CD4-positive, alpha-beta memory T cell (primary cell): ENCODE results near the gene TOR1B. TPM values are rescaled to one million over a fixed set of nuclear protein-coding genes. Genes with fewer than 3 reads are reported as not detected.

Source experiments
- CTCF ChIA-PET: fragments of 350-600 bp; sonication (Branson Sonifier 250); formaldehyde crosslinking; loops from one replicate; lab custom pipeline; 2021; ENCODE audit warnings: inconsistent platforms; ENCODE audit not compliant: partially characterized antibody; lab: Charles Lee
- POLR2A ChIA-PET: fragments of 350-600 bp; sonication (Branson Sonifier 250); formaldehyde crosslinking; loops from one replicate; lab custom pipeline; 2021; ENCODE audit not compliant: partially characterized antibody; lab: Charles Lee
- DNase-seq, 5 donors: peaks; one replicate each; pipeline versions ENCODE4 v3.0.0 to v3.0.0-alpha.2; 2020 to 2022; ENCODE audit warnings: mixed read lengths in 1 of 5
- H3K27ac ChIP-seq: one replicate; pipeline ENCODE4 v1.7.0; 2013; ENCODE audit warnings: low read depth, low read length
- H3K27me3 ChIP-seq: 2 replicates; pipeline ENCODE4 v1.7.0; 2013; ENCODE audit warnings: mild to moderate bottlenecking, low read length, moderate library complexity; ENCODE audit not compliant: insufficient read depth
- H3K36me3 ChIP-seq: 2 replicates; pipeline ENCODE4 v1.7.0; 2013; ENCODE audit warnings: mild to moderate bottlenecking, low read length, moderate library complexity; ENCODE audit not compliant: insufficient read depth
- H3K4me1 ChIP-seq: 2 replicates; pipeline ENCODE4 v1.7.0; 2013; ENCODE audit warnings: mild to moderate bottlenecking, low read length, moderate library complexity; ENCODE audit not compliant: insufficient read depth
- H3K4me3 ChIP-seq, 2 donors: one replicate each; pipeline ENCODE4 v1.7.0; 2013; ENCODE audit warnings: low read length in 2 of 2, mild to moderate bottlenecking in 1 of 2
- H3K9me3 ChIP-seq, 2 donors: one replicate each; pipeline ENCODE4 v1.7.0; 2013; ENCODE audit warnings: low read length in 2 of 2, control low read depth in 1 of 2; ENCODE audit not compliant: control insufficient read depth in 1 of 2
- H3K27ac Mint-ChIP-seq, 7 donors: one replicate each; pipeline ENCODE4 v1.8.0; 2020 to 2021; ENCODE audit warnings: mixed read lengths in 7 of 7, mild to moderate bottlenecking in 6 of 7, inconsistent platforms in 3 of 7, moderate library complexity in 3 of 7
- H3K27me3 Mint-ChIP-seq, 2 donors: one replicate each; pipeline ENCODE4 v1.8.0; 2020 to 2021; ENCODE audit warnings: mixed read lengths in 2 of 2
- H3K36me3 Mint-ChIP-seq, 2 donors: one replicate each; pipeline ENCODE4 v1.8.0; 2020 to 2021; ENCODE audit warnings: mixed read lengths in 2 of 2, inconsistent platforms in 1 of 2, mild to moderate bottlenecking in 1 of 2
- H3K4me1 Mint-ChIP-seq, 4 donors: one replicate each; pipeline ENCODE4 v1.8.0; 2020 to 2021; ENCODE audit warnings: mixed read lengths in 4 of 4, mild to moderate bottlenecking in 1 of 4
- H3K4me3 Mint-ChIP-seq, 8 donors: one replicate each; pipeline ENCODE4 v1.8.0; 2020 to 2021; ENCODE audit warnings: mixed read lengths in 8 of 8, mild to moderate bottlenecking in 7 of 8, moderate library complexity in 6 of 8, inconsistent platforms in 3 of 8
- H3K9me3 Mint-ChIP-seq, 8 donors: one replicate each; pipeline ENCODE4 v1.8.0; 2020 to 2021; ENCODE audit warnings: mixed read lengths in 8 of 8, mild to moderate bottlenecking in 5 of 8, inconsistent platforms in 3 of 8, moderate library complexity in 1 of 8
- intact Hi-C: fragments of 100-400 bp; cut with micrococcal nuclease; formaldehyde crosslinking; loops from one replicate; pipeline ENCODE4 v1.15.1; 2023
- polyA plus RNA-seq, 2 donors: library from polyadenylated mRNA; unstranded; fragments of 300-500 nt; fragmentation: Illumina TruSeq; gene quantifications; one replicate each; pipeline ENCODE4 v1.2.3, GENCODE V29; 2021
- total RNA-seq, 2 experiments: library from RNA; stranded (reverse); gene quantifications; one replicate each; pipeline ENCODE4 v1.2.3, GENCODE V29; 2021

Gene TOR1B
- total and polyA plus RNA-seq, 4 experiments from 2014 or later, result 17.5 to 33.0 (median 27.0) TPM

- Mint-ChIP-seq H3K4me3 (peak overlapping the region; percentile 55 to 94 (median 68)), H3K27me3 (no peaks in the 10 kb centered on the region), H3K27ac (peak overlapping the region; percentile 12 to 95 (median 85)), H3K36me3 (peaks cover 14 to 48% of the 10 kb centered on the region in 2 donors), H3K9me3 (no peaks in the 10 kb centered on the region), H3K4me1 (peaks cover 47 to 81% (median 65%) of the 10 kb centered on the region in 4 donors)
- Histone ChIP-seq H3K4me1 (peaks cover 64% of the 10 kb centered on the region), H3K27me3 (no peaks in the 10 kb centered on the region), H3K9me3 (no peaks in the 10 kb centered on the region), H3K27ac (peak overlapping the region; percentile 40), H3K36me3 (peaks cover 11% of the 10 kb centered on the region), H3K4me3 (no peak overlapping the region)
- intact Hi-C loops, result loop anchor here (5.0 kb wide), 1 partner anchor 124 kb away; no protein-coding TSS in a partner anchor
- CTCF ChIA-PET, result interaction anchor here (1.0 to 6.2 kb wide), 2 partner anchors 47 to 99 kb away, joined by 3 to 41 read pairs; no protein-coding TSS in a partner anchor
- DNase-seq, result no peak
- POLR2A ChIA-PET, result interaction anchor here (0.7 to 10.4 kb wide), 5 partner anchors 14 to 50 kb away, joined by 3 to 221 read pairs (median 40); partner anchors contain the start of gene TOR1A
Observed at GRCh38 chr9:129838707-129839259, 35.8 kb downstream of the TOR1B start.

GRCh38 chr9:129839324-129840023 lies 36.5 kb downstream of the TOR1B start:
- H3K4me3 ChIP-seq, result no peak overlapping the region
- H3K4me3 Mint-ChIP-seq, result peak overlapping the region; percentile 55 to 94 (median 70)

GRCh38 chr9:129840034-129840433 lies 37.0 kb downstream of the TOR1B start:
- Histone ChIP-seq H3K27me3 (no peaks in the 10 kb centered on the region), H3K27ac (peak overlapping the region; percentile 40), H3K36me3 (peaks cover 11% of the 10 kb centered on the region), H3K4me1 (peaks cover 61% of the 10 kb centered on the region), H3K9me3 (no peaks in the 10 kb centered on the region), H3K4me3 (no peak overlapping the region)
- Mint-ChIP-seq H3K4me3 (peak overlapping the region; percentile 28 to 94 (median 59)), H3K4me1 (peaks cover 41 to 75% (median 58%) of the 10 kb centered on the region in 4 donors), H3K36me3 (peaks cover 10 to 35% of the 10 kb centered on the region in 2 donors), H3K27ac (peak overlapping the region; percentile 38 to 93 (median 81)), H3K9me3 (no peaks in the 10 kb centered on the region), H3K27me3 (no peaks in the 10 kb centered on the region)
- ChIA-PET CTCF (interaction anchor here (0.7 kb wide), 1 partner anchor 120 kb away, joined by 3 read pairs; no protein-coding TSS in a partner anchor), POLR2A (interaction anchor here (1.1 kb wide), 4 partner anchors 23 to 93 kb away, joined by 3 to 5 read pairs (median 4); no protein-coding TSS in a partner anchor)
- intact Hi-C loops, result no loop called here
- DNase-seq, result peak in 2 of 5 donors; percentile 17 to 58

More at GRCh38 chr9:129839324-129840023, 36.5 kb downstream of the TOR1B start:
- H3K4me1 ChIP-seq, result peaks cover 57% of the 10 kb centered on the region
- no peak for DNase-seq
- peak overlapping the region; percentile 64 to 95 (median 85) for H3K27ac Mint-ChIP-seq
- H3K9me3 ChIP-seq, result no peaks in the 10 kb centered on the region
- POLR2A ChIA-PET, result interaction anchor here (0.9 to 10.4 kb wide), 7 partner anchors 15 to 94 kb away, joined by 3 to 221 read pairs (median 4); partner anchors contain the start of gene TOR1A
- no peaks in the 10 kb centered on the region for H3K27me3 Mint-ChIP-seq
- peaks cover 11 to 41% of the 10 kb centered on the region in 2 donors for H3K36me3 Mint-ChIP-seq
- intact Hi-C loops, result loop anchor here (5.0 kb wide), 1 partner anchor 123 kb away; no protein-coding TSS in a partner anchor
- no peaks in the 10 kb centered on the region for H3K9me3 Mint-ChIP-seq
- H3K27ac ChIP-seq, result peak overlapping the region; percentile 40
- H3K4me1 Mint-ChIP-seq, result peaks cover 41 to 75% (median 59%) of the 10 kb centered on the region in 4 donors
- H3K36me3 ChIP-seq, result peaks cover 11% of the 10 kb centered on the region
- H3K27me3 ChIP-seq, result no peaks in the 10 kb centered on the region
- CTCF ChIA-PET, result interaction anchor here (1.0 to 6.2 kb wide), 2 partner anchors 47 to 99 kb away, joined by 3 to 41 read pairs; no protein-coding TSS in a partner anchor

GRCh38 chr9:129841071-129841470 lies 38.1 kb downstream of the TOR1B start:
- Mint-ChIP-seq H3K27ac (peak overlapping the region in 6 of 7 donors; percentile 10 to 81 (median 46)), H3K4me3 (peak overlapping the region in 2 of 8 donors; percentile 25 to 39), H3K9me3 (no peaks in the 10 kb centered on the region), H3K4me1 (peaks cover 46 to 76% (median 60%) of the 10 kb centered on the region in 4 donors), H3K36me3 (peaks cover 10 to 29% of the 10 kb centered on the region in 2 donors), H3K27me3 (no peaks in the 10 kb centered on the region)
- H3K9me3 ChIP-seq, result no peaks in the 10 kb centered on the region
- H3K4me3 ChIP-seq, result no peak overlapping the region
- no peak overlapping the region for H3K27ac ChIP-seq
- ChIA-PET POLR2A (interaction anchor here (1.1 kb wide), 1 partner anchor 28 kb away, joined by 5 read pairs; no protein-coding TSS in a partner anchor), CTCF (no interaction called here)
- H3K4me1 ChIP-seq, result peaks cover 67% of the 10 kb centered on the region
- intact Hi-C loops, result no loop called here
- no peak for DNase-seq
- H3K27me3 ChIP-seq, result no peaks in the 10 kb centered on the region
- peaks cover 11% of the 10 kb centered on the region for H3K36me3 ChIP-seq

GRCh38 chr9:129845373-129845772 lies 42.4 kb downstream of the TOR1B start:
- no peaks in the 10 kb centered on the region for H3K9me3 ChIP-seq
- Mint-ChIP-seq H3K4me1 (peaks cover 21 to 49% (median 32%) of the 10 kb centered on the region in 4 donors), H3K4me3 (peak overlapping the region in 5 of 8 donors; percentile 5 to 61 (median 53)), H3K36me3 (peaks cover 12 to 27% of the 10 kb centered on the region in 2 donors), H3K27me3 (no peaks in the 10 kb centered on the region), H3K9me3 (no peaks in the 10 kb centered on the region), H3K27ac (peak overlapping the region; percentile 57 to 89 (median 84))
- peaks cover 34% of the 10 kb centered on the region for H3K4me1 ChIP-seq
- CTCF ChIA-PET, result interaction anchor here (1.5 kb wide), 1 partner anchor 13 kb away, joined by 3 read pairs; no protein-coding TSS in a partner anchor
- no peak overlapping the region for H3K27ac ChIP-seq
- POLR2A ChIA-PET, result interaction anchor here (1.2 to 1.7 kb wide), 2 partner anchors 9 to 14 kb away, joined by 3 to 5 read pairs; no protein-coding TSS in a partner anchor
- no peaks in the 10 kb centered on the region for H3K27me3 ChIP-seq
- H3K36me3 ChIP-seq, result peaks cover 21% of the 10 kb centered on the region
- no peak for DNase-seq
- H3K4me3 ChIP-seq, result no peak overlapping the region
- intact Hi-C loops, result no loop called here

GRCh38 chr9:129848712-129849441 lies 45.9 kb downstream of the TOR1B start:
- Histone ChIP-seq H3K9me3 (no peaks in the 10 kb centered on the region), H3K27ac (no peak overlapping the region), H3K4me1 (peaks cover 26% of the 10 kb centered on the region), H3K36me3 (peaks cover 40% of the 10 kb centered on the region), H3K27me3 (no peaks in the 10 kb centered on the region), H3K4me3 (no peak overlapping the region)
- H3K4me1 Mint-ChIP-seq, result peaks cover 20 to 43% (median 31%) of the 10 kb centered on the region in 4 donors
- peaks cover 29 to 47% of the 10 kb centered on the region in 2 donors for H3K36me3 Mint-ChIP-seq
- intact Hi-C loops, result no loop called here
- H3K27ac Mint-ChIP-seq, result peak overlapping the region in 1 of 7 donors; percentile 78
- no peaks in the 10 kb centered on the region for H3K27me3 Mint-ChIP-seq
- CTCF ChIA-PET, result interaction anchor here (1.4 kb wide), 1 partner anchor 36 kb away, joined by 3 read pairs; no protein-coding TSS in a partner anchor
- H3K4me3 Mint-ChIP-seq, result no peak overlapping the region
- POLR2A ChIA-PET, result interaction anchor here (0.6 to 1.0 kb wide), 5 partner anchors 13 to 251 kb away, joined by 3 to 7 read pairs (median 3); partner anchors contain the start of gene TOR1B
- no peaks in the 10 kb centered on the region for H3K9me3 Mint-ChIP-seq
- no peak for DNase-seq
